NCI-H1417 treated with DMSO at 0.1 percent for 48 hours (cell line): ENCODE data around the gene JAG2.

ENCODE experiments used
- DNase-seq: peaks from one replicate; lab custom pipeline; 2025; lab: John Stamatoyannopoulos, UW

Gene JAG2

GRCh38 chr14:105138551-105139111 is 29.9 kb downstream of the JAG2 start:
- no peak for DNase-seq

- no peak for DNase-seq
Observed at GRCh38 chr14:105138021-105138541, 30.5 kb downstream of the JAG2 start.

GRCh38 chr14:105137481-105138020 is 31.0 kb downstream of the JAG2 start:
- no peak for DNase-seq

GRCh38 chr14:105136401-105137322 is 31.9 kb downstream of the JAG2 start:
- DNase-seq, result no peak

GRCh38 chr14:105135700-105136395 is 32.7 kb downstream of the JAG2 start:
- no peak for DNase-seq

- DNase-seq, result no peak
Observed at GRCh38 chr14:105132921-105133654, 35.5 kb downstream of the JAG2 start.

GRCh38 chr14:105131241-105131640 is 37.3 kb downstream of the JAG2 start:
- DNase-seq, result no peak

GRCh38 chr14:105128059-105128458 is 40.5 kb downstream of the JAG2 start:
- no peak for DNase-seq

GRCh38 chr14:105126981-105127329 is 41.6 kb downstream of the JAG2 start:
- no peak for DNase-seq

- no peak for DNase-seq
Observed at GRCh38 chr14:105126126-105126980, 42.2 kb downstream of the JAG2 start.

- DNase-seq, result no peak
Observed at GRCh38 chr14:105124823-105125222, 43.8 kb downstream of the JAG2 start.

- DNase-seq, result no peak
Observed at GRCh38 chr14:105123981-105124765, 44.4 kb downstream of the JAG2 start.

GRCh38 chr14:105123064-105123665 is 45.4 kb downstream of the JAG2 start:
- DNase-seq, result no peak

GRCh38 chr14:105120056-105120455 is 48.5 kb downstream of the JAG2 start:
- no peak for DNase-seq

- DNase-seq, result no peak
Observed at GRCh38 chr14:105119408-105120025, 49.1 kb downstream of the JAG2 start.

GRCh38 chr14:105118646-105119407 is 49.7 kb downstream of the JAG2 start:
- DNase-seq, result no peak

- no peak for DNase-seq
Observed at GRCh38 chr14:105117710-105118385, 50.7 kb downstream of the JAG2 start.

GRCh38 chr14:105117257-105117646 is 51.3 kb downstream of the JAG2 start:
- no peak for DNase-seq
